H9 (cell line): ENCODE results near the gene CPO. TPM values are rescaled to one million over a fixed set of nuclear protein-coding genes. Genes with fewer than 3 reads are reported as not detected.

Experiments
- DNase-seq: peaks from one replicate; pipeline ENCODE4 v3.0.0-alpha.2; 2017
- H2AFZ ChIP-seq: one replicate; pipeline ENCODE4 v1.6.1; 2013; ENCODE audit warnings: mild to moderate bottlenecking, low read length, control low read depth, moderate library complexity
- H2AK5ac ChIP-seq: 2 replicates; pipeline ENCODE4 v1.6.1; 2013; ENCODE audit warnings: low read length, control low read depth, mixed read lengths; ENCODE audit not compliant: insufficient read length
- H2BK120ac ChIP-seq: one replicate; pipeline ENCODE4 v1.6.1; 2013; ENCODE audit warnings: low read depth, mild to moderate bottlenecking, low read length, control low read depth, inconsistent platforms; ENCODE audit not compliant: poor library complexity, severe bottlenecking
- H2BK12ac ChIP-seq: 2 replicates; pipeline ENCODE4 v1.6.1; 2013; ENCODE audit warnings: low read length, control low read depth, mixed read lengths, low read depth; ENCODE audit not compliant: insufficient read length
- H2BK15ac ChIP-seq: 2 replicates; pipeline ENCODE4 v1.6.1; 2013; ENCODE audit warnings: low read depth, low read length, control low read depth
- H2BK20ac ChIP-seq: one replicate; pipeline ENCODE4 v1.6.1; 2013; ENCODE audit warnings: low read depth, mild to moderate bottlenecking, low read length, control low read depth, inconsistent platforms; ENCODE audit not compliant: poor library complexity, severe bottlenecking
- H2BK5ac ChIP-seq: 2 replicates; pipeline ENCODE4 v1.6.1; 2013; ENCODE audit warnings: low read length, control low read depth, mixed read lengths; ENCODE audit not compliant: insufficient read length
- H3K14ac ChIP-seq: 2 replicates; pipeline ENCODE4 v1.6.1; 2013; ENCODE audit warnings: low read length, control low read depth; ENCODE audit not compliant: insufficient read depth
- H3K18ac ChIP-seq: 2 replicates; pipeline ENCODE4 v1.6.1; 2013; ENCODE audit warnings: low read depth, mild to moderate bottlenecking, mixed read lengths, low read length, control low read depth; ENCODE audit not compliant: insufficient read length
- H3K23ac ChIP-seq: 2 replicates; pipeline ENCODE4 v1.6.1; 2013; ENCODE audit warnings: low read length, control low read depth, mixed read lengths, low read depth; ENCODE audit not compliant: insufficient read length
- H3K23me2 ChIP-seq: 2 replicates; pipeline ENCODE4 v1.6.1; 2013; ENCODE audit warnings: low read depth, mild to moderate bottlenecking, mixed read lengths, low read length, control low read depth; ENCODE audit not compliant: insufficient read length, poor library complexity, severe bottlenecking
- H3K27ac ChIP-seq: 2 replicates; pipeline ENCODE4 v1.5.1; 2013; ENCODE audit warnings: low read length, control low read depth, mixed read lengths, low read depth; ENCODE audit not compliant: insufficient read length
- H3K27me3 ChIP-seq: 2 replicates; pipeline ENCODE4 v1.6.1; 2013; ENCODE audit warnings: low read length, control low read depth, inconsistent platforms; ENCODE audit not compliant: insufficient read depth
- H3K4ac ChIP-seq: 2 replicates; pipeline ENCODE4 v1.6.1; 2013; ENCODE audit warnings: low read depth, mild to moderate bottlenecking, control low read depth, inconsistent platforms, low read length, moderate library complexity
- H3K4me1 ChIP-seq: 2 replicates; pipeline ENCODE4 v1.6.1; 2013; ENCODE audit warnings: low read length, control low read depth, inconsistent platforms; ENCODE audit not compliant: insufficient read depth
- H3K4me2 ChIP-seq: 2 replicates; pipeline ENCODE4 v1.6.1; 2013; ENCODE audit warnings: low read length, control low read depth, mixed read lengths; ENCODE audit not compliant: insufficient read length, insufficient read depth
- H3K56ac ChIP-seq: 2 replicates; pipeline ENCODE4 v1.6.1; 2013; ENCODE audit warnings: low read depth, mild to moderate bottlenecking, mixed read lengths, low read length, control low read depth; ENCODE audit not compliant: insufficient read length
- H3K79me1 ChIP-seq: 2 replicates; pipeline ENCODE4 v1.6.1; 2013; ENCODE audit warnings: low read depth, mild to moderate bottlenecking, moderate library complexity, low read length, control low read depth, inconsistent platforms; ENCODE audit not compliant: insufficient read depth, poor library complexity, severe bottlenecking
- H3K79me2 ChIP-seq: 2 replicates; pipeline ENCODE4 v1.6.1; 2013; ENCODE audit warnings: low read length, control low read depth, inconsistent platforms; ENCODE audit not compliant: insufficient read depth
- H3K9ac ChIP-seq: 2 replicates; pipeline ENCODE4 v1.6.1; 2013; ENCODE audit warnings: low read length, control low read depth, mixed read lengths; ENCODE audit not compliant: insufficient read length; ENCODE audit errors: extremely low read depth
- H3K9me3 ChIP-seq: one replicate; pipeline ENCODE4 v1.6.1; 2013; ENCODE audit warnings: low read depth, low read length, inconsistent platforms; ENCODE audit not compliant: control insufficient read depth
- H3T11ph ChIP-seq: one replicate; pipeline ENCODE4 v1.6.1; 2013; ENCODE audit warnings: mild to moderate bottlenecking, low read length, control low read depth, inconsistent platforms
- H4K20me1 ChIP-seq: one replicate; pipeline ENCODE4 v1.6.1; 2013; ENCODE audit not compliant: control insufficient read depth, insufficient read length, insufficient read depth
- H4K5ac ChIP-seq: 2 replicates; pipeline ENCODE4 v1.6.1; 2013; ENCODE audit warnings: low read depth, mild to moderate bottlenecking, mixed read lengths, low read length, control low read depth; ENCODE audit not compliant: insufficient read length
- H4K8ac ChIP-seq: replicated peaks from 2 replicates; pipeline ENCODE4 v1.6.1; 2013; ENCODE audit warnings: low read length, control low read depth, mixed read lengths, low read depth; ENCODE audit not compliant: insufficient read length
- H4K91ac ChIP-seq: 2 replicates; pipeline ENCODE4 v1.6.1; 2013; ENCODE audit warnings: low read depth, mild to moderate bottlenecking, moderate library complexity, mixed read lengths, low read length, control low read depth; ENCODE audit not compliant: insufficient read length
- H3K27ac Mint-ChIP-seq, 3 experiments: 2 replicates in 2 of 3; 3 replicates in 1 of 3; pipeline ENCODE4 v1.8.0; 2020 to 2021; ENCODE audit warnings: mixed read lengths in 3 of 3, mild to moderate bottlenecking in 1 of 3, moderate library complexity in 1 of 3
- H3K27me3 Mint-ChIP-seq: 2 replicates; pipeline ENCODE4 v1.8.0; 2021; ENCODE audit warnings: low read depth, mild to moderate bottlenecking, moderate library complexity, mixed read lengths
- H3K36me3 Mint-ChIP-seq, 3 experiments: 2 replicates in 2 of 3; 3 replicates in 1 of 3; pipeline ENCODE4 v1.8.0; 2020 to 2021; ENCODE audit warnings: low read depth in 3 of 3, mixed read lengths in 3 of 3; ENCODE audit not compliant: insufficient read depth in 1 of 3
- H3K4me1 Mint-ChIP-seq, 2 experiments: 2 replicates each; pipeline ENCODE4 v1.8.0; 2020; ENCODE audit warnings: mixed read lengths in 2 of 2
- H3K4me3 Mint-ChIP-seq, 2 experiments: 2 replicates in 1 of 2; 3 replicates in 1 of 2; pipeline ENCODE4 v1.8.0; 2020 to 2021; ENCODE audit warnings: mild to moderate bottlenecking in 2 of 2, mixed read lengths in 2 of 2, moderate library complexity in 1 of 2
- H3K9me3 Mint-ChIP-seq, 2 experiments: 2 replicates in 1 of 2; 3 replicates in 1 of 2; pipeline ENCODE4 v1.8.0; 2020; ENCODE audit warnings: mild to moderate bottlenecking in 2 of 2, mixed read lengths in 2 of 2, moderate library complexity in 1 of 2
- CTCF ChIP-seq: fragments of 200-600 bp; sonication (generic); conservative IDR thresholded peaks from 3 replicates; pipeline ENCODE4 v1.8.0; 2021; ENCODE audit warnings: antibody characterized with exemption, mild to moderate bottlenecking
- whole genome bisulfite sequencing: extraction: QIAGEN DNeasy Blood & Tissue Kit; methylation state at CpG from one replicate; pipeline ENCODE4 v1.1.7; 2013; ENCODE audit warnings: missing lambda C conversion rate, low lambda C conversion rate, mixed read lengths; ENCODE audit not compliant: insufficient read length; ENCODE audit errors: extremely low coverage; 5-methylcytosine and 5-hydroxymethylcytosine counted together
- total RNA-seq: library from RNA; stranded (reverse); gene quantifications from 2 replicates; pipeline ENCODE4 v1.2.1, GENCODE V29; 2021

Gene CPO
- total RNA-seq, 1 experiment from 2014 or later, result 0.68 TPM

- Histone ChIP-seq H3K79me1 (no peaks in the 10 kb centered on the region), H4K91ac (no peak overlapping the region), H2BK120ac (no peak overlapping the region), H3K4me2 (no peak overlapping the region), H3K79me2 (no peaks in the 10 kb centered on the region), H2AK5ac (no peak overlapping the region), H3K9ac (no peak overlapping the region), H4K8ac (no peak overlapping the region), H3K14ac (no peak overlapping the region), H3K4me1 (no peaks in the 10 kb centered on the region), H3K18ac (no peak overlapping the region), H2AFZ (no peak overlapping the region), H3T11ph (no peak overlapping the region), H2BK12ac (no peak overlapping the region), H3K4ac (no peak overlapping the region), H4K20me1 (no peaks in the 10 kb centered on the region), H3K23ac (no peak overlapping the region), H3K23me2 (no peaks in the 10 kb centered on the region), H3K27me3 (peaks cover 2% of the 10 kb centered on the region; the same call in 1 of the 2 replicates), H3K9me3 (no peaks in the 10 kb centered on the region), H4K5ac (no peak overlapping the region), H2BK15ac (no peak overlapping the region), H2BK20ac (no peak overlapping the region), H3K27ac (no peak overlapping the region), H3K56ac (no peak overlapping the region), H2BK5ac (no peak overlapping the region)
- Mint-ChIP-seq H3K36me3 (peaks cover 3 to 10% (median 3%) of the 10 kb centered on the region in 3 experiments; a peak in 6 of 7 replicates), H3K4me1 (peaks cover 2 to 3% of the 10 kb centered on the region in 2 experiments; a peak in 3 of 4 replicates), H3K27me3 (no peaks in the 10 kb centered on the region), H3K27ac (no peak overlapping the region), H3K4me3 (no peak overlapping the region), H3K9me3 (peaks cover 4 to 10% of the 10 kb centered on the region in 2 experiments)
- no peak for DNase-seq
- TF ChIP-seq CTCF, result no peak
- no CpG with 5 or more reads among the region's 2 CpGs for WGBS
Measured at GRCh38 chr2:206991070-206991469, 51.8 kb downstream of the CPO start.
